ENCODE data around the gene PITPNM3.
"Not testable (repeated sequence)": the region's sequence is repeated elsewhere in the genome, so short reads cannot be mapped to it uniquely, and the experiment has no call there.

Gene PITPNM3

DNA sequence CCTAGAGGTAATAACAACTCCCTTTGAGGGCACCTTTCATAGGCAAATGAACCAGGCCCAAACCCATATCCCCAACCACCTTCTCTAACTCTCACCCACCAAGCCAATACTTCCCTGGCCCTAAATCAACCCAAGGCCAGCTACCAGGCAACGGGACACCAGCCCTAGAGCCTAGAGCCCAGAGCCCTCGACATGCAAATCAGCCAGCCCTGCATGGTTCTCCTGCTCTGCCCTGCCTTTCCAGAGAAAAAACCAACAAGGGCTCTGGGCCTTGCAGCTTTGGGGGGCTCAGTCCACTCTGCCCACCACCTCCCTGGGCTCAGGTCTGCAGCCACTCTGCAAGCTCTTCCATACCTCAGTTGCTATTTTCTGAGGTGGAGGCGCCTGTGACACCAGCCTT is 55.0 kb downstream of the PITPNM3 start:
- no peak for DNase-seq (ENCODE audit: low read depth)

GRCh38 chr17:6498901-6499540 is 57.3 kb downstream of the PITPNM3 start:
- DNase-seq (ENCODE audit: low read depth): no peak

DNA sequence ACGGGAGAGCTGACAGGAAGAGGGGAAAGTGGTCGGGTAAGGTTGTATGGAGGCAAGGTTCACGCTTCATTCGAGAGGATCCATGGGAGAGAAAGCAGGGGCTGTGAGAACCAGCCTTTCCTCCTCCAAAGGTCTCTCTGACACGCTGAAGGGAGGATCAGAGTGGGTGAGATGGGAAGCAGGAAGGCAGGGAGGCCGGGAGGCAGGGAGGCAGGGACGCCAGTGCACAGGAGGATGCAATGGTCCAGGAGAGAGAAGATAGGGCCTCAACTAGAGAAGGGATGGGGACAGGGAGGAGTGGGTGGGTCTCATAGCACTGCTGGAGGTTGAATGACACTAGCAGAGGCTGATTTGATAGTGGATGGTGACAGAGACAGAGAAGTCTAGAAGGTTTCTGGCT is 58.0 kb downstream of the PITPNM3 start:
- no peak for DNase-seq (ENCODE audit: low read depth)

- DNase-seq (ENCODE audit: low read depth): no peak
Observed at GRCh38 chr17:6497496-6498221, 58.7 kb downstream of the PITPNM3 start.

DNA sequence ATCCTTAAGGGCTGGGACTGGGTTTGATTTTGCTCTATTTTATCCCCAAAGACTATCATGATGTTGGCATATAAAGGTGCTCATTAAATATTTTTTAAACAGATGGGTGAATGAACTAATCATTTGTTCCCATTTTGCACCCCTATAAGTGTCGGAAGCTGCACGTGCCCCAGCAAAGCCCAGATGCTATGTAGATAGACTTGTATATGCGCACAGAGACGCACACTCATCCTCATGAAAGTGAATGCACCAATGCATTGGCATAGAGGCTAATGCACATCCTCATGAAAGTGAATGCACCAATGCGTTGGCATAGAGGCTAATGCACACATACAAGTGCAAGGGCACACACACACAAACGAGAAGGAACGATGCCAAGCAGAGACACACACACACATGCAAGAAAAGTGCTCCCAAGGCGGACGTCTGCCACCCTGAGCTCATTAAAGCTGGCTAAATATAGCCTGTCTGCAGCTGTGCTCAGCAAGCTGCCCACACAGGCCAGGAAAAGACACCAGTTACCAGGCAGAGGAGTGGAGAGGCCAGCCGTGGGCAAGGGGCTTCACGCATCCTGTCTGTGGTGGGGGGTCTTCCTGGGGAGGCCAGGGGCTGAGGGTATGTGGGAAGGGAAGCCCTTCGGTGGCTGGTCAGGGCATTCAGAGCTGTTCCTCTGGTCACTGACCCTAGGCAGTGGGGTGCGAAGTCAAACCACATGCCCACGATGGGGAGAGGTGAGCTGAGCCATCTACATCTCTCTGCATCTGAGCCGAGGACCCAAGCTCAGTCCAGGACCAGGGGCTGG is 59.5 kb downstream of the PITPNM3 start:
- DNase-seq (ENCODE audit: low read depth): no peak

- no peak for DNase-seq (ENCODE audit: low read depth)
Observed at GRCh38 chr17:6496116-6496481, 60.3 kb downstream of the PITPNM3 start.

GRCh38 chr17:6495450-6496115 is 60.8 kb downstream of the PITPNM3 start:
- DNase-seq (ENCODE audit: low read depth): no peak

GRCh38 chr17:6494239-6494941 is 62.0 kb downstream of the PITPNM3 start:
- no peak for DNase-seq (ENCODE audit: low read depth)

- no peak for DNase-seq (ENCODE audit: low read depth)
Observed at GRCh38 chr17:6492892-6493674, 63.3 kb downstream of the PITPNM3 start.

DNA sequence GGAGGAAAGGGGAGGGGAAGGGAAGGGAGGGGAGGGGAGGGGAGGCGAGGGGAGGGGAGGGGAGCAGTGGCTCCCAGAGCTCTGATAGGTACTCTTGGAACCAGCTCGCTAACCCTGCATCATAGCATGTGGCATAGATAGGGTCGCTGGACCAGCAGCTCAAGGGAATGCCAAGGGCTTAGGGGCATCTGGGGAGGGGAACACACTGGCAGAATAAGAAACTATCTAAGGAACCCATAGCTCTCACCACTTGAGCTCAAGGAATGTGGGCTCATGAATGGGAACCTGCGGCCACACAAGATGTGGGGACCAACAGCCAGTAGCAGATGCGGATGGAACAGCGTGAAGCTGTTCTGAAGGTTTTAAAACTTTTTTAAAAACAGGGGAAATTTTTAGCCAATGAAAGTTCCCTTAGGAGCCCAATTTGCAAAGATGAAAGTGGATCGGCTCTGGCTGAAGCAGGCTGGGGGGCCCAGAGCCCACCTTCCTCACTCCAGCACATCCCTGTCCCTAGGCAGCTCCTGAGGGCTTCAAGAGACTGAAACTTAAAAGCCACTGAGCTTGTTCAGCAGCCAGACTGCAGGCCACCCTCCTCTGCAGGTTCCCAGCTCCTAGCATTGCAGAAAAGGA is 65.2 kb downstream of the PITPNM3 start:
- no peak for DNase-seq (ENCODE audit: low read depth)

GRCh38 chr17:6489016-6489550 is 67.3 kb downstream of the PITPNM3 start:
- DNase-seq (ENCODE audit: low read depth): no peak

- DNase-seq (ENCODE audit: low read depth): no peak
Observed at GRCh38 chr17:6488008-6488539, 68.3 kb downstream of the PITPNM3 start.

GRCh38 chr17:6487251-6488007 is 68.9 kb downstream of the PITPNM3 start:
- no peak for DNase-seq (ENCODE audit: low read depth)

GRCh38 chr17:6485646-6486412 is 70.5 kb downstream of the PITPNM3 start:
- DNase-seq (ENCODE audit: low read depth): no peak

GRCh38 chr17:6483507-6483906 is 72.8 kb downstream of the PITPNM3 start:
- no peak for DNase-seq (ENCODE audit: low read depth)

DNA sequence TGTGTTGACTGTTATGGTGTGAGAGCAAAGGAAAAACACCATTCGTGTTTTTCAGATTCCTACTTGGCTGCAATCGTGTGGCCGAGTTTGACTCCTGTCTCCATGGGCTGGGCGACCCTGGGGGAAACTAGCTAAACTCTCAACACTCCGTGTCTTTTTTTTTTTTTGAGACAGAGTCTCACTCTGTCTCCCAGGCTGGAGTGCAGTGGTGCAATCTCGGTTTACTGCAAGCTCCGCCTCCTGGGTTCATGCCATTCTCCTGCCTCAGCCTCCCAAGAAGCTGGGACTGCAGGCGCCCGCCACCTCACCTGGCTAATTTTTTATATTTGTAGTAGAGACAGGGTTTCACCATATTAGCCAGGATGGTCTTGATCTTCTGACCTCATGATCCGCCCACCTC is 73.6 kb downstream of the PITPNM3 start:
- DNase-seq (ENCODE audit: low read depth): not testable (repeated sequence)

- DNase-seq (ENCODE audit: low read depth): no peak
Observed at GRCh38 chr17:6482105-6482455, 74.3 kb downstream of the PITPNM3 start.

- no peak for DNase-seq (ENCODE audit: low read depth)
Observed at GRCh38 chr17:6480303-6480675, 76.1 kb downstream of the PITPNM3 start.
